IMR-90 (cell line): ENCODE results near the gene ADCY5.

Experiments used
- MAFK ChIP-seq: IDR thresholded peaks from 2 replicates; pipeline ENCODE4 v1.6.1; 2012; ENCODE audit warnings: low read depth, low read length, improper control_type of control experiment
- MXI1 ChIP-seq: IDR thresholded peaks from 2 replicates; pipeline ENCODE4 v1.6.1; 2012; ENCODE audit warnings: low read depth, mild to moderate bottlenecking, low read length, moderate library complexity, borderline replicate concordance
- POLR2A ChIP-seq: IDR thresholded peaks from 2 replicates; pipeline ENCODE4 v1.6.1; 2012; ENCODE audit warnings: mild to moderate bottlenecking, low read depth, low read length
- RAD21 ChIP-seq: IDR thresholded peaks from 2 replicates; pipeline ENCODE4 v1.6.1; 2012; ENCODE audit warnings: low read length, improper control_type of control experiment
- TF ChIP-seq, protein P1 (sequence below): conservative IDR thresholded peaks from 2 replicates; pipeline ENCODE4 v1.5.1; 2012; ENCODE audit warnings: mild to moderate bottlenecking, low read depth, low read length, improper control_type of control experiment

DNA sequence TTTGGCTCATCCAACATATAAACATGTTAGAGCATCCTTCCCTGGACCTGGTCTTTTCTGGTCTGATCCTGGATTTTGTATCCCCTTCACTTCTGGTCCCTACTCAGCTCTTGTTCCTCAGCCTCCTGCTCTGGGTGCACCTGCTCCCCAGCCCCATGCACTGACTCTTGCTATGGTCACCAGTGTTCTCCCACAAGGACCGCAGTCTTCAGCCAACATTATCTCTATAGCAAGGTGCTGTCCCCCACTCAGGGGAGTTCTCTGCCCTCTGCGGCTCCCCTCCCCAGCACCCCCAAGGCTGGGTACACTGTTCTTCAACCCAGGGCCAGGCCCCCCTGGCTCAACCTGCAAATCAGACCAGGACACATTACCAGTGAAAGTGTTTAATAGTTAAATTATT, 167.0 kb downstream of the ADCY5 start:
- TF ChIP-seq POLR2A (no peak), MXI1 (no peak), MAFK (no peak), RAD21 (no peak)
- TF ChIP-seq, protein P1, sequence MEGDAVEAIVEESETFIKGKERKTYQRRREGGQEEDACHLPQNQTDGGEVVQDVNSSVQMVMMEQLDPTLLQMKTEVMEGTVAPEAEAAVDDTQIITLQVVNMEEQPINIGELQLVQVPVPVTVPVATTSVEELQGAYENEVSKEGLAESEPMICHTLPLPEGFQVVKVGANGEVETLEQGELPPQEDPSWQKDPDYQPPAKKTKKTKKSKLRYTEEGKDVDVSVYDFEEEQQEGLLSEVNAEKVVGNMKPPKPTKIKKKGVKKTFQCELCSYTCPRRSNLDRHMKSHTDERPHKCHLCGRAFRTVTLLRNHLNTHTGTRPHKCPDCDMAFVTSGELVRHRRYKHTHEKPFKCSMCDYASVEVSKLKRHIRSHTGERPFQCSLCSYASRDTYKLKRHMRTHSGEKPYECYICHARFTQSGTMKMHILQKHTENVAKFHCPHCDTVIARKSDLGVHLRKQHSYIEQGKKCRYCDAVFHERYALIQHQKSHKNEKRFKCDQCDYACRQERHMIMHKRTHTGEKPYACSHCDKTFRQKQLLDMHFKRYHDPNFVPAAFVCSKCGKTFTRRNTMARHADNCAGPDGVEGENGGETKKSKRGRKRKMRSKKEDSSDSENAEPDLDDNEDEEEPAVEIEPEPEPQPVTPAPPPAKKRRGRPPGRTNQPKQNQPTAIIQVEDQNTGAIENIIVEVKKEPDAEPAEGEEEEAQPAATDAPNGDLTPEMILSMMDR = no peak
